ENCODE data around the gene NTRK3. TPM values are rescaled to one million over a fixed set of nuclear protein-coding genes. Genes with fewer than 3 reads are reported as not detected.

The NTRK3 gene
- total RNA-seq, 1 donor from 2014 or later: 6.4 TPM

DNA sequence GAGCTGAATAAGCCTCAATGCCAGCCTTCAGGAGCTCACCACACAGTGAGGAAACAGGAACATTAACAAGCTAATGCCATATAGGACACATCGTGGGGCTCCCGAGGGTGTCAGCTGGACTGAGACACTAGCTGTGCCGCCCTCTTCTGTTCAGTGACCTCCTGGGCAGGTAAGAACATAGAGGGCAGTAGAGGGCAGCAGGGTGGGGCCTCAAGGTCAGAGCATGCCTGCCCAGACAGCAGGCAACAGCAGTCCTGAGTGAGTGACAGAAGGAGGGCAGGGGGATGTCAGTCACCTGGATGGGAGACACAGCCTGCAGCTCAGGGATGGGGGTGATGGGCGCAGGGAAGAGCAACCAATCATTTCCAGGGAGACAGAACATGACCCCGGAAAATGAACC, 15.5 kb downstream of the NTRK3 start:
- Mint-ChIP-seq H3K27me3 (ENCODE audit: unreplicated experiment) (peaks cover 6% of the 10 kb centered on the region), H3K4me1 (ENCODE audit: unreplicated experiment) (peaks cover 8% of the 10 kb centered on the region), H3K27ac (ENCODE audit: unreplicated experiment) (no peak overlapping the region), H3K36me3 (ENCODE audit: low read depth, unreplicated experiment) (no peaks in the 10 kb centered on the region), H3K4me3 (ENCODE audit: unreplicated experiment) (no peak overlapping the region), H3K9me3 (ENCODE audit: unreplicated experiment) (no peaks in the 10 kb centered on the region)
- TF ChIP-seq, protein P1, sequence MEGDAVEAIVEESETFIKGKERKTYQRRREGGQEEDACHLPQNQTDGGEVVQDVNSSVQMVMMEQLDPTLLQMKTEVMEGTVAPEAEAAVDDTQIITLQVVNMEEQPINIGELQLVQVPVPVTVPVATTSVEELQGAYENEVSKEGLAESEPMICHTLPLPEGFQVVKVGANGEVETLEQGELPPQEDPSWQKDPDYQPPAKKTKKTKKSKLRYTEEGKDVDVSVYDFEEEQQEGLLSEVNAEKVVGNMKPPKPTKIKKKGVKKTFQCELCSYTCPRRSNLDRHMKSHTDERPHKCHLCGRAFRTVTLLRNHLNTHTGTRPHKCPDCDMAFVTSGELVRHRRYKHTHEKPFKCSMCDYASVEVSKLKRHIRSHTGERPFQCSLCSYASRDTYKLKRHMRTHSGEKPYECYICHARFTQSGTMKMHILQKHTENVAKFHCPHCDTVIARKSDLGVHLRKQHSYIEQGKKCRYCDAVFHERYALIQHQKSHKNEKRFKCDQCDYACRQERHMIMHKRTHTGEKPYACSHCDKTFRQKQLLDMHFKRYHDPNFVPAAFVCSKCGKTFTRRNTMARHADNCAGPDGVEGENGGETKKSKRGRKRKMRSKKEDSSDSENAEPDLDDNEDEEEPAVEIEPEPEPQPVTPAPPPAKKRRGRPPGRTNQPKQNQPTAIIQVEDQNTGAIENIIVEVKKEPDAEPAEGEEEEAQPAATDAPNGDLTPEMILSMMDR (IDR thresholded peaks at IDR 0.05; ENCODE audit: unreplicated experiment): no peak
- no peak for DNase-seq (ENCODE audit: low spot score)

- H3K4me3 Mint-ChIP-seq (ENCODE audit: unreplicated experiment): no peak overlapping the region
- peaks cover 8% of the 10 kb centered on the region for H3K4me1 Mint-ChIP-seq (ENCODE audit: unreplicated experiment)
- no peaks in the 10 kb centered on the region for H3K36me3 Mint-ChIP-seq (ENCODE audit: low read depth, unreplicated experiment)
- TF ChIP-seq, protein P1 (IDR thresholded peaks at IDR 0.05; ENCODE audit: unreplicated experiment): no peak
- peaks cover 6% of the 10 kb centered on the region for H3K27me3 Mint-ChIP-seq (ENCODE audit: unreplicated experiment)
- DNase-seq (ENCODE audit: low spot score): no peak
- peak overlapping the region; percentile 57 for H3K27ac Mint-ChIP-seq (ENCODE audit: unreplicated experiment)
- no peaks in the 10 kb centered on the region for H3K9me3 Mint-ChIP-seq (ENCODE audit: unreplicated experiment)
These were observed 16.9 kb downstream of the NTRK3 start for GRCh38 chr15:88239594-88239993.

- H3K36me3 Mint-ChIP-seq (ENCODE audit: low read depth, unreplicated experiment): no peaks in the 10 kb centered on the region
- peak overlapping the region; percentile 57 for H3K27ac Mint-ChIP-seq (ENCODE audit: unreplicated experiment)
- H3K4me3 Mint-ChIP-seq (ENCODE audit: unreplicated experiment): no peak overlapping the region
- peaks cover 8% of the 10 kb centered on the region for H3K4me1 Mint-ChIP-seq (ENCODE audit: unreplicated experiment)
- DNase-seq (ENCODE audit: low spot score): no peak
- peaks cover 6% of the 10 kb centered on the region for H3K27me3 Mint-ChIP-seq (ENCODE audit: unreplicated experiment)
- H3K9me3 Mint-ChIP-seq (ENCODE audit: unreplicated experiment): no peaks in the 10 kb centered on the region
- TF ChIP-seq, protein P1 (IDR thresholded peaks at IDR 0.05; ENCODE audit: unreplicated experiment): no peak
These were observed 17.7 kb downstream of the NTRK3 start for GRCh38 chr15:88238618-88239430.

GRCh38 chr15:88234711-88235110, 21.8 kb downstream of the NTRK3 start:
- H3K9me3 Mint-ChIP-seq (ENCODE audit: unreplicated experiment): no peaks in the 10 kb centered on the region
- H3K27me3 Mint-ChIP-seq (ENCODE audit: unreplicated experiment): no peaks in the 10 kb centered on the region
- H3K27ac Mint-ChIP-seq (ENCODE audit: unreplicated experiment): no peak overlapping the region

GRCh38 chr15:88233921-88234320, 22.6 kb downstream of the NTRK3 start:
- H3K27me3 Mint-ChIP-seq (ENCODE audit: unreplicated experiment): no peaks in the 10 kb centered on the region
- no peaks in the 10 kb centered on the region for H3K36me3 Mint-ChIP-seq (ENCODE audit: low read depth, unreplicated experiment)
- no peak for DNase-seq (ENCODE audit: low spot score)
- H3K27ac Mint-ChIP-seq (ENCODE audit: unreplicated experiment): no peak overlapping the region
- no peaks in the 10 kb centered on the region for H3K9me3 Mint-ChIP-seq (ENCODE audit: unreplicated experiment)
- H3K4me3 Mint-ChIP-seq (ENCODE audit: unreplicated experiment): no peak overlapping the region
- TF ChIP-seq, protein P1 (IDR thresholded peaks at IDR 0.05; ENCODE audit: unreplicated experiment): no peak
- peaks cover 7% of the 10 kb centered on the region for H3K4me1 Mint-ChIP-seq (ENCODE audit: unreplicated experiment)

More at GRCh38 chr15:88234711-88235110, 21.8 kb downstream of the NTRK3 start:
- Mint-ChIP-seq H3K4me3 (ENCODE audit: unreplicated experiment) (no peak overlapping the region), H3K4me1 (ENCODE audit: unreplicated experiment) (peaks cover 13% of the 10 kb centered on the region), H3K36me3 (ENCODE audit: low read depth, unreplicated experiment) (no peaks in the 10 kb centered on the region)
- no peak for DNase-seq (ENCODE audit: low spot score)
- TF ChIP-seq, protein P1 (IDR thresholded peaks at IDR 0.05; ENCODE audit: unreplicated experiment): no peak

Data from endothelial cell (in vitro differentiated cells).